Esophagus (tissue), 2 donors: ENCODE data around the gene ARHGEF4. TPM values are rescaled to one million over a fixed set of nuclear protein-coding genes. Genes with fewer than 3 reads are reported as not detected.

ENCODE experiments used
- H3K27ac ChIP-seq, 2 donors: one replicate each; pipeline ENCODE4 v1.5.1; 2013; ENCODE audit warnings: low read depth in 2 of 2, mild to moderate bottlenecking in 2 of 2, inconsistent platforms in 1 of 2, low read length in 1 of 2, moderate library complexity in 1 of 2
- H3K27me3 ChIP-seq, 2 donors: one replicate each; pipeline ENCODE4 v1.6.1; 2013; ENCODE audit warnings: low read length in 2 of 2, control low read depth in 1 of 2, mild to moderate bottlenecking in 1 of 2; ENCODE audit not compliant: insufficient read depth in 2 of 2, control insufficient read depth in 1 of 2
- H3K36me3 ChIP-seq, 2 donors: one replicate each; pipeline ENCODE4 v1.6.1; 2013; ENCODE audit warnings: low read length in 1 of 2; ENCODE audit not compliant: control insufficient read depth in 2 of 2, insufficient read depth in 2 of 2
- H3K4me1 ChIP-seq, 2 donors: one replicate each; pipeline ENCODE4 v1.6.1; 2013; ENCODE audit warnings: low read length in 1 of 2; ENCODE audit not compliant: control insufficient read depth in 2 of 2, insufficient read depth in 2 of 2
- H3K4me3 ChIP-seq, 2 donors: one replicate each; pipeline ENCODE4 v1.5.1; 2013; ENCODE audit warnings: low read length in 2 of 2, mild to moderate bottlenecking in 2 of 2, low read depth in 1 of 2, moderate library complexity in 1 of 2
- H3K9me3 ChIP-seq, 2 donors: one replicate each; pipeline ENCODE4 v1.6.1; 2013; ENCODE audit warnings: mild to moderate bottlenecking in 2 of 2, low read depth in 1 of 2, low read length in 1 of 2, moderate library complexity in 1 of 2; ENCODE audit not compliant: control insufficient read depth in 2 of 2, insufficient read depth in 1 of 2
- WGBS, 2 donors: extraction: QIAGEN DNeasy Blood & Tissue Kit; methylation state at CpG; one replicate each; pipeline ENCODE4 v1.1.7; 2013; 5-methylcytosine and 5-hydroxymethylcytosine counted together
- polyA plus RNA-seq, 2 donors: library from polyadenylated mRNA; stranded (reverse); fragments of 200-250 nt; gene quantifications; one replicate each; pipeline ENCODE4 v1.2.3, GENCODE V29; 2013
- donor health status: healthy with polysubstance abuse.
- donor health status: Bipolar disorder and iron deficiency.

ARHGEF4 gene
- polyA plus RNA-seq, 2 donors, result 32.2 to 98.9 TPM

DNA sequence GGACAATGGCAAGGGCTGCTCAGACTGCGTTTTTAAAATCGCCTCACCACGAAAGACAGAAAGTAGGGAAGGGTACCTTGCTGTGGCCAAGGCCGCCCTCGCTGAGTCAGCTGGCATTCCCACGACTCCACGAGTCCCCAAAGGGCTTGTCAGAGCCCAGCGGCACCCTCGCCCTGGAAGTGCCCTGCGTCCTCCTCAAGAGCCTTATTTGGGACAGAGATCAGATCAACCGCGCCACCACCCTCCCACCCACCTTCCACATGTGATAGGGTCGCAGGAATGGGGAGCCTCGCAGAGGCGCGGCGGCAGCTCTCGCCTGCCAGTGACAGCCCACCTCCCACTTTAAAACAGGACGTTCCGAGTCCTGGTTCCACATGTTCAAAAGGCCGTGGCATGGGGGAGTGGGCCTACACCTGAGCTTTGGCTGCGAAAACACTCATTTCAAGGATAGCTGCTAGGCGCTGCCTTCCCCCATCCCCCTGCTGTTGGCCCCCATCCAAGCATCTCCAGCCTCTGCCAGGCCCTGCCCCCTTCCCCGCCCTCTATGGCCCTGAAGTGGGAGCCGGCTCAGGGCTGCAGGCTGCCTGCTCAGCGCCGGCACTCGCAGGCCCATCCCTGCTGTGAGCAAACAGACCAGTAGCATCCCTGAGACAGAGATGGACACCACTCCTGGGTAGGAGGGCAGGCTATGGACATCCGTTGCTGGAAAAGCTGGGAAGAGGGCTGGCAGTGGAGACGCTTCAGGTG, 38.1 kb upstream of the ARHGEF4 start:
- 31 to 34% methylated on average over 30 of the region's 30 CpGs for WGBS, 2 donors
- H3K27ac ChIP-seq, result peak overlapping the region; percentile 35 to 93

GRCh38 chr2:130799295-130799694, 37.4 kb upstream of the ARHGEF4 start:
- H3K4me3 ChIP-seq, result no peak overlapping the region
- H3K27ac ChIP-seq, result no peak overlapping the region
- no peaks in the 10 kb centered on the region for H3K9me3 ChIP-seq
- no peaks in the 10 kb centered on the region for H3K27me3 ChIP-seq
- no peaks in the 10 kb centered on the region for H3K36me3 ChIP-seq
- 71 to 89% methylated on average over 1 of the region's 1 CpG for WGBS, 2 donors
- H3K4me1 ChIP-seq, result peaks cover 4 to 9% of the 10 kb centered on the region in 2 donors

More for the DNA sequence above, 38.1 kb upstream of the ARHGEF4 start:
- no peaks in the 10 kb centered on the region for H3K27me3 ChIP-seq
- H3K4me1 ChIP-seq, result peaks cover 4 to 9% of the 10 kb centered on the region in 2 donors
- no peaks in the 10 kb centered on the region for H3K36me3 ChIP-seq
- no peaks in the 10 kb centered on the region for H3K9me3 ChIP-seq
- H3K4me3 ChIP-seq, result peak overlapping the region; percentile 40 to 78

DNA sequence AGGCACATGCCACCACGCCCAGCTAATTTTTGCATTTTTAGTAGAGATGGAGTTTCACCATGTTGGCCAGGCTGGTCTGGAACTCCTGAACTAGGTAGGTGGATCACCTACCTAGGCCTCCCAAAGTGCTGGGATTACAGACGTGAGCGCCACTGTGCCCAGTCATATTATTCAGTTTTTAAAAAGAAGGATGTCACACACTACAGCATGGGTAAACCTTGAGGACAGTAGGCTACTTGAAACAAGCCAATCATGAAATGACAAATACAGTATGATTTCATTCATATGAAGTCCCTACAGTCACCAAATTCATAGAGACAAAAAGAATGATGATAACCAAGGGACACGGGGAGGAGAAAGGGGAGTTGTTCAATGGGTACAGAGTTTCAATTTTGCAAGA, 31.1 kb upstream of the ARHGEF4 start:
- no peak overlapping the region for H3K4me3 ChIP-seq
- H3K36me3 ChIP-seq, result no peaks in the 10 kb centered on the region
- H3K27me3 ChIP-seq, result no peaks in the 10 kb centered on the region
- peaks cover 0 to 8% of the 10 kb centered on the region in 2 donors for H3K4me1 ChIP-seq
- H3K9me3 ChIP-seq, result no peaks in the 10 kb centered on the region
- no peak overlapping the region for H3K27ac ChIP-seq
- 66 to 80% methylated on average over 4 of the region's 4 CpGs for WGBS, 2 donors

DNA sequence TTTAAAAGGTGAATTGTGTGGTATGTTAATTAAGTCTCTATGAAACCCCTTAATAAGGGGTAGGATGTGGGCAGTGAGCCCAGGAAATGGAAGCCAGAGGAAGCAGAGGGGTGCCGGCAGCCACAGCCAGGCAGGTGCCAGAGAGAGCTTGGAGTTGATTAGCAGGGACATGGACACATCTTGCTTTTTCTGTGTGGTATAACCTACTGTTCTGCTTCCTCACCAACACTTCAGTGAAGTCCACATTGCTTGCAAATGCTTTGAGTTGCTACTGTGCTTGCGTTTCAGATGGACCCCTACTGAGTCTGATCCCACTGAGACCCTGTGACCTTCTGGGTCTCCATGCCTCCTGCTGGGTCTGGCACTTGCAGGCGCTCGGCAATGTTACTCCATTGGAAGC, 30.3 kb upstream of the ARHGEF4 start:
- peaks cover 0 to 8% of the 10 kb centered on the region in 2 donors for H3K4me1 ChIP-seq
- no peak overlapping the region for H3K4me3 ChIP-seq
- WGBS, 2 donors, result 69 to 83% methylated on average over 4 of the region's 4 CpGs
- H3K27me3 ChIP-seq, result no peaks in the 10 kb centered on the region
- no peaks in the 10 kb centered on the region for H3K36me3 ChIP-seq
- peak overlapping the region in 1 of 2 donors; percentile 33 for H3K27ac ChIP-seq
- H3K9me3 ChIP-seq, result no peaks in the 10 kb centered on the region

DNA sequence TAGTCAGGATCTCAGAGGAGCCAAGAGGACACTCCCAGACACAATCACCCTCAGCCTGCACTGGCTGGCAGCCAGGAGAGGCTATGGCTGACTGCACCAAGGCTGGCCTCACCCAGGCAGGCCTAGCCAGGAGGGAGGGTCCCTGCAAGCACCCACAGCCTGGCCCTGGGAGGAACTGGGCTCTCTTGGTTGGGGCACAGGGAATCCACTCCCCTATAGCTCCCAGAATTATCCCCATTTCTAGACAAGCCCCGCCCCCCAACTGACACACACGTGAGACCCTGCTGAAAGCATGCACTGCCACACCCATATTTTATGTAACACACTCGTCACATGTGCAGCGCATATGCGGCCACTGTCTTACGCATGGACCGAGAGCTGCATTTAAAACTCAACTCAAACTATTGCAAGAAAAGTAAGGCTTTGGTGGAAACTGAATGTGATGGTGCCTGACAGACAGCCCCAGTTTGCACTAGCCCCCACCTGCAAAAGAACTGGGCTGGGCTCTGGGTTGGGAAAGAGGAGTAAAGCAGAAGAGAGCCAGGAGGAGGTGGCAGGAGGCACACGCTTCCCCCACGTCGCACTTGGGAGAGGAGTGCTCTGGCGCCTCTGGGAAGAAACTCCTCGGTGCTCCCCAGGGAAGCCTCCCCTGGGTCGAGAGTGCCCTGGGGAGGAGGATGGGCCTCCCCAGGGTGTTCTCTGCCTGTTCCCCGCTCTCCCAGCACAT, 28.9 kb upstream of the ARHGEF4 start:
- Histone ChIP-seq H3K36me3 (no peaks in the 10 kb centered on the region), H3K9me3 (no peaks in the 10 kb centered on the region), H3K27ac (peak overlapping the region; percentile 90 to 98), H3K27me3 (no peaks in the 10 kb centered on the region), H3K4me3 (no peak overlapping the region), H3K4me1 (peaks cover 0 to 8% of the 10 kb centered on the region in 2 donors)
- 35 to 56% methylated on average over 14 of the region's 14 CpGs for WGBS, 2 donors

DNA sequence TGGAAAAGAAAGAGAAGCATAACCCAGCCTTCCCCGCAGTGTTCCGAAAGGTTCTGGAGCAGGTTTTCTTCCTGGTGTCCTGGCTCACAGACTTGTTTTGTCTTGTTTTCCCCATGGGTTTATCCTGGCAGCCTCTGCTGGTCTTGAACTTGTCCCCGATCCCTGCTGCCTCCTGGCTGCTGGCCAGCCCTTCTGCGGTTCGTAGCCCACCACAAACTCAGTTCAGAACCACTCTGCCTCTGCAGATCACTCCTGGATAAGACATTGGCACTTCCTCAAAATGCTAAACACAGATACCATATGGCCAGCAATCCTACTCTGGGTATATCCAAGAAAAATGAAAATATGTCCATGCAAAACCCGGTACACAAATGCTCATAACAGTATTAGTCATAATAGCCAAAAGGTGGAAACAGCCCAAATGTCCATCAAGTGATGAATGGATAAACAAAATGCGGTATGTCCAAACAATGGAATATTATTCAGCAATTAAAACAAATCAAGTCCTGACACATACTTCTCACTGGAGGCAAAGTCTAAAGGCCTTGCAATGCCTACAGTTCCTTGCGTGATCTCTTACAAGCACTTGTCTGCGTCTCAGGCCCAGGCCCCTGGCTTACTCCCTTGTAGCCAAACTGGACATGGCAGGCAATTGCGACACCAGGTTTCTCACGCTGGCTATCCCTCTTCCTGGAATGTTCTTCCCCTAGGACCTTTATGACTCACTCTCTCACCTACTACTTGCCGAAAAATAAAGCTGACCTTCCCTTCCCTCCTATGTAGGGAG, 28.0 kb upstream of the ARHGEF4 start:
- peak overlapping the region; percentile 90 to 98 for H3K27ac ChIP-seq
- H3K9me3 ChIP-seq, result no peaks in the 10 kb centered on the region
- H3K27me3 ChIP-seq, result no peaks in the 10 kb centered on the region
- H3K4me1 ChIP-seq, result peaks cover 0 to 11% of the 10 kb centered on the region in 2 donors
- H3K36me3 ChIP-seq, result no peaks in the 10 kb centered on the region
- 38 to 52% methylated on average over 12 of the region's 12 CpGs for WGBS, 2 donors
- no peak overlapping the region for H3K4me3 ChIP-seq

GRCh38 chr2:130810490-130810889, 26.2 kb upstream of the ARHGEF4 start:
- no peaks in the 10 kb centered on the region for H3K36me3 ChIP-seq
- no peak overlapping the region for H3K4me3 ChIP-seq
- no peaks in the 10 kb centered on the region for H3K27me3 ChIP-seq
- peaks cover 0 to 22% of the 10 kb centered on the region in 2 donors for H3K4me1 ChIP-seq
- WGBS, 2 donors, result 66 to 72% methylated on average over 7 of the region's 7 CpGs
- H3K9me3 ChIP-seq, result no peaks in the 10 kb centered on the region
- H3K27ac ChIP-seq, result no peak overlapping the region

DNA sequence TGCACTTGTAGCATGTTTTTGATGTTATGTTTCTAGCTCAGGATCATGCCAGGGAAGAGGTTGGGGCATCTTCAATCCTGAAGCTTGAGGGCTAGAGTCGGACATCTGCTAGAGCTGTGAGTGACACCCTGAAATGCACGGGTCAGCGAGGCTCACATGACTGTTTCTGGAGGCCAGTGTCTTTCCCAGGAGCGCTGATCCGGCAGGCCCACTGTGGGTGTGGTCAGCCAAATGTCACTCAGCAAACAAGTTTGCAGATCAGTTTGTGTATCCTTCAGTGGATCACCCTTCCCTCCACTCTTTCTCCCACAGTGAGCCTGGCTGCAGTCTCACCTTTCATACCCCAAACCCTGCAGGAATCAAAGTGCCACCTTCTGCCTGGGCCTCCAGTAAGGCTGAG, 23.0 kb upstream of the ARHGEF4 start:
- H3K4me1 ChIP-seq, result peaks cover 0 to 15% of the 10 kb centered on the region in 2 donors
- 46 to 49% methylated on average over 5 of the region's 5 CpGs for WGBS, 2 donors
- no peaks in the 10 kb centered on the region for H3K36me3 ChIP-seq
- H3K27me3 ChIP-seq, result no peaks in the 10 kb centered on the region
- no peaks in the 10 kb centered on the region for H3K9me3 ChIP-seq
- no peak overlapping the region for H3K4me3 ChIP-seq
- H3K27ac ChIP-seq, result no peak overlapping the region

DNA sequence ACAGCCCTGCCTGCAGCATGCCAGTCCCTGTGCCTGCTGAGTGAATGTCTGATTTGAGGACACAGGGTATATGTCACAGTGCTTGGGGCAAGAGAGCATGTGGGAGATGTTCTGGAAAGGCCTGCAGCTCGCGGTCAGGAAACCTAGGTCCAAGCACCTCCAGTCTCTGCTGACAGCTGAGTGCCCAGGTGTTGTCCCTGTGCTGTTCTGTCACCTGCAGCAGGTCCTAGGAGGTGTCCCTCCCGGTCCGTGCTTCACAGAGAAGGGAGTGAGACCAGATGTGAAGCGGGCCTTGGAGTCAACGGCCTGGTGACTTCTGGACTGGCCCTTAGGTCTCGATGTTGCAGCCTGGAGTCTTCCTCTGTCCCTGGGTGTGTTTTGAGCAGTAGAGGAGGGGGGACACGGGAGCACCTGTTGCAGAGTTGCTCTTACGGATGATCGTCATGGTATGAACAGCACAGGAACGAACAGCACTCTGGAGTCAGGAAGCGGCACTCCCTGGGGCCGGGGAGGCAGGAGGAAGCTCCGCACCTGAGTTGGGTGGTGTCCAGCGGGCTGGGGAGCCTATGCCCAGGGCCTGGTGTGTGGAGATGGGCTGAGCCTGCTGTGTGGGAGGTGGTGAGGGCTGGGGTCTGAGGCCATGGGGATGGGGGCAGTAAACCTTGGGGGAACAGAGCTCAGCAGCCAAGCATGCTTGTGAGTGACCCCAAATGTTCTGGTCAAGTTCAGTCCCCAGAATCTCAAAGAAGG, 21.6 kb upstream of the ARHGEF4 start:
- H3K4me1 ChIP-seq, result peaks cover 6 to 20% of the 10 kb centered on the region in 2 donors
- no peaks in the 10 kb centered on the region for H3K27me3 ChIP-seq
- no peaks in the 10 kb centered on the region for H3K9me3 ChIP-seq
- no peaks in the 10 kb centered on the region for H3K36me3 ChIP-seq
- no peak overlapping the region for H3K4me3 ChIP-seq
- 80 to 82% methylated on average over 15 of the region's 15 CpGs for WGBS, 2 donors
- H3K27ac ChIP-seq, result no peak overlapping the region
